COLO668 (cell line): ENCODE measurements around the gene CHST12.
"Not testable (repeated sequence)": the region's sequence is repeated elsewhere in the genome, so short reads cannot be mapped to it uniquely, and the experiment has no call there.

Experiments
- DNase-seq: peaks from one replicate; lab custom pipeline; 2025; ENCODE audit not compliant: unreplicated experiment; lab: John Stamatoyannopoulos, UW

The CHST12 gene

DNA sequence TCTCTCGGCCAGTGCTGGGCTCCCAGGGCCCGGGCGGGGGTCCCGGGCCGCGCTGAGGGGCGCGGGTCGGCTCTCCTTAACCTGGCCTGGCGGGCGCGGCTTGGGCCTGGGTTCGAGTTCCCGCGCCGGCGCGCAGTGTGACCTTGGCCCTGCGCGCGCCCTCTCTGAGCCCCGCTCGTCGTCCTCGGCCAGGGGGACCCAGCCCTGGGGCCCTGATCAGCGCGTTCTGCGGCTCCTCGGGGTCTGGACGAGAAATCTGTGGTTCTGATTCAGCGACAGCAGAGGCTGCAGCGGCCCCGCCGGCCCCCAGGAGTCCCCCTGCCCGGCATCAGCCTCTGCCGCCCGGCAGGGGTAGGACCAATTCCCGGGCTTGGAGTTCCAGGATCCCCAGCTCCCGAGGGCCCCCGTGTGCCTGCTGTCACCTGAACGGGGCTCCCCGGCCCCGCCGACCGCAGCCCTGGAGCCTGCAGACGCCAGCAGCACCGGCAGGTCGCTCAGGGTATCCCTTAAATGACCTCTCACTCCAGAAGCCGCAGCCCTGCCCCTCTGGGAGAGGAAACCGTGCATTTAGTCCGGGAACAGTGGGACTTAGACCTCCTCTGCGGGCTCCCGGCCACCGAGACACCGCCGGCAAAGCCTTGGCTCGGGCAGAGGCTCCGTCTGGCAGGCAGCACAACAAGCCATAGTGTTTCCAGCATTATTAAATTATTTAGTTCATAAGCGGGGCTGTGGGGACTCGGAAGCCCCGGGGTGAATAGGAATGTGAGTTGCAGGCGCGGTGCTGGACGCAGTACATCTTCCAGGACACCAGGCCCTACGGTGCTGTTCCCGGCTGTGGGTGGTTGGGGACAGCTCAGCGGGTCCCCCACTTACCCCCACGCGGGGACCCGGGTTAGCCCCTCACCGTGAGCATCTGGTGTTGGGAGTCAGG, 572 bp downstream of the CHST12 start:
- DNase-seq: peak; percentile 69

GRCh38 chr7:2404714-2405119, 1.3 kb downstream of the CHST12 start:
- no peak for DNase-seq

DNA sequence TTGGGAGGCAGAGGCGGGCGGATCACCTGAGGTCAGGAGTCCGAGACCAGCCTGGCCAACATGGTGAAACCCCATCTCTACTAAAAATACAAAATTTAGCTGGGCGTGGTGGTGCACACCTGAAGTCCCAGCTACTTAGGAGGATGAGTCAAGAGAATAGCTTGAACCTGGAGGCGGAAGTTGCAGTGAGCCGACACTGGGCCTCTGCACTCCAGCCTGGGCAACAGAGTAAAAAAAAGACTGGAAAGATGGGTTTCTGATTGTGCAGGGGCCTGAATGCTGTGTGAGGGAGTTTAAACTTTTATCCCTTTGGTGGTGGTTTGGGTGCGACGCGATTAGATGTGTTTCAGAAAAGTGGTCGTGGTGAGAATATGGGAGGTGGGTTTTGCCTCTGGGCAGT, 1.8 kb downstream of the CHST12 start:
- no peak for DNase-seq

GRCh38 chr7:2405601-2406345, 2.4 kb downstream of the CHST12 start:
- DNase-seq: no peak

DNA sequence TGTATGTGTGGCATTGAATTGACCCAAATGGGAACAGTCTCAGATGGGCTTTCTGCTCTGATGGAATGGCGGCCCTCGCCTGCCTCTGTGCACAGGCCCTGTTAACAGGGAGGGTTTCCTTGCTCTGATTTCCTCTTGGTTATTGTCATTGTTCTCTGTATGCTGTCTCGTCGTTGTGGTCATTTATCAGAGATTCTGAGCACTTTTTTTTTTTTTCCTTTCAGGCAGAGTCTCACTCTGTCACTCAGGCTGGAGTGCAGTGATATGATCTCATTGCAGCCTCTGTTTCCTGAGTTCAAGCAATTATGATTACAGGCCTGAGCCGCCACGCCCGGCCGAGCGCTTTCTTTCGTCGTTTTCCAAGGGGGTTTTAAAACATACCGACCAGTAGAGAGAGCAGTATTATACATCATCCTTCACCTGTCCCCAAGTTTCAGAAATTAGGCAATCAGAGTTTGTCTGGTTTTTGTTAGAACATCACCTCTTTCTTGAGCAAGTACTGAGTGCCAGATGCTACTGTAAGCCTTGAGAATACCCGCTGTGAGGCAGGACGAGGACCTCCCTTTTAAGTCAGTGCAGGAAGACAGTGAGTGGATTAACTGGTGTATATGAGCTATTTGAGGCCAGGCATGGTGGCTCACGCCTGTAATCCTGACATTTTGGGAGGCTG, 6.5 kb downstream of the CHST12 start:
- DNase-seq: no peak

- no peak for DNase-seq
Measured at GRCh38 chr7:2411049-2411448, 7.6 kb downstream of the CHST12 start.

DNA sequence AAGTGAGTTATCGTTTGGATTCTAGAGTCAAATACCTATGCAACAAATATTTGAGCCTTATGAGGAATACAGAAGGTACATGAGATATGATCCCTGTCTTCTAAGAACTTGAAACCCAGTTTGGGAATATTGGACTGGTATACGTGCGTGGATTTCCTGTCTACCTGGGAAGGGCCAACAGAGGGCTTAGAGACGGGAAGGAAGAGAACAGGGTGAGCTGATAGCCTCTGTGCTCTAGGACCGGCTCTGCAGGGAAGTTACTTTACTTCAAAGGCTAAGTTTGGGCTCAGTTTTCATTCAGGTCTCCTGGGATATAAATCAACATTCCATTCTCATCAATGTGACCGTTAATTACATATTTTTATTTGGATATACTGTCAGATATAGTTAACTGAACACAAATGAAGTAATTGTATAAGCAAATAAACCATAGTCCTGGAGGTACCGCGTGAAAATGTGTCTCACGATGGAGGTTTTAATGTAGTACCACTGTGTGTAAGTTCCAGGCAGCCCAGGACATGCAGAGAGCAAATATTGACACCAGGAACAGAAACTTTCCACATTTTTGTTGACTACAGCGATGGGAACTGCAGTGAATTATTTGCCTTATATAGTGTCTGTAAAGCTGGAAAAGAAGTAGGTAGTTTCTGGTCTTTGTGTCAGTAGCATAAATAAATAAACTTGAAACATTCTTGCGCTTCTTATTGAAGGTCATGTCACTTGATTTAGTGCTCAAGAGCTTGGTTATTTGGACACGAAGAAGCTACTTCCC, 8.6 kb downstream of the CHST12 start:
- no peak for DNase-seq

DNA sequence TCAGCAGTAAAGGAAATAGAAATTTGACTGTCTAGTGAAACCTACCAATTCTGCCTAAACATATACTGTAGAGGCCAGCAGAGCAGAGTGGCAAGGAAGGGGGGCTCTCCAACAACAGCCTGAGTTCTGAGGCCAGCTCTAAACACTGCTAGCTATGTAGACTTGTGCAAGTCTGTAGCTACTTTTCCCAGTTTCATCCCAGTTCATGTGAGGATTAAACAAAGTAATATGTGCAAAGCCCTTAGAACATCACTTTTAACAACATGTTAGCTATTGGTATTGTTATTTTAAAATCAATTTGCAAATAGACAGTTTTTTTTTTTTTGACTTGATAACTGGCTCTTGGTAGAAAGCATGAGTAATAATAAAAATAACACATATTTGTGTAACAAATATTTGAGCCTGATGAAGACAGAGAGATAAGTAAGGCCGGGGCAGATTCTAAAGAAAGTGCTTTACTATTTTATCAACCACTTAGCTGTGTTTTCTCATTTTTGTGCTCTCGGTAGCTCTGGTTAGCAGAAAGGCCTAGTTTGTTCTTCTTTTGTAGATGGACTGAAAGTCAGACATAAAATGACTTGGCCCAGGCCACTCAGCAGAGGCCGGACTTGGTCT, 9.3 kb downstream of the CHST12 start:
- DNase-seq: no peak

- no peak for DNase-seq
Measured at GRCh38 chr7:2416063-2416462, 12.7 kb downstream of the CHST12 start.

- no peak for DNase-seq
Measured at GRCh38 chr7:2416650-2417049, 13.2 kb downstream of the CHST12 start.

GRCh38 chr7:2417178-2417577, 13.8 kb downstream of the CHST12 start:
- not testable (repeated sequence) for DNase-seq

DNA sequence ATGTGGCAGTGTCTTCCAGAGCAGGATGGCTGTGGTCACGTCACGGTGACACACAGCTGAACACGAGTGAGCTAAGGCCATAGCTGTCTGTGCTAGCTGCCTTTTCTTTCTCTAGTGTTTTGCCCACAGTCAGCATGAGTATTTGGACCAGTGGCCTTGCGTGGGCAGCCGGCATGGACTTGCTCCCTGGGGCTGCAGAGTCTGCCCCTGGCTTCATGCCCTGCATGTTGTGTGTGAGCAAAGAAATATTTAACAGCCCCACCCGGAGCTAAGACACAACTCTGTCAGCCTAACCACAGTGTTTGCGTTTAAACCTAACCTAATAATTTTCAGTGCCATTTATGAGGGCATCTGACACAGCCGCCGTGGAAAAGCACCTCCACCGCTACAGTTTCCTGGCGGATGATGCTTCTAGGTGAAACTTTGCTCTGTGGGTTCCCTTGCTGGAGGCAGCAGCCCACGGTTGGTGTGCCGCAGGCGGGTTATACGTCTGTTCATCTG, 14.6 kb downstream of the CHST12 start:
- no peak for DNase-seq

GRCh38 chr7:2420216-2420933, 17.0 kb downstream of the CHST12 start:
- DNase-seq: no peak

- DNase-seq: no peak
Measured at GRCh38 chr7:2421943-2422310, 18.5 kb downstream of the CHST12 start.

DNA sequence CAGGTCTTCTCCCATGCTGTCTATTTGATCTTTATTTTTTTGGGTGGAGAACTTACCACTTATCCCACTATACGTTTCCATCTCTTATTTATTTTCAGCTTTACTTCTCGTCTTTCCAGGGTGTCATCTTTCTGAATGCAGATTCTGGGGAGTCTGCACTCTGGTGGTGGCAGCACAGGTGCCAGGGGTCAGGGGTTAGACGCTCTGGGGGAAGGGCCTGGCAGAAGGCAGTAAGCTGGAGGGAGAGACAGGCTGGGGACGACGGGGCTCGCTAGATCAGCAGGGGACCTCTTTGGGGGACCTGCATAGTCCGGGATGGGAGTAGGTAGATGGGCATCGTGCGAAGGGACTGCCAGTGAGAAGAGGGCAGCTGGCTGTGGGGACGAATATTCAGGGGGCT, 22.3 kb downstream of the CHST12 start:
- peak; percentile 81 for DNase-seq

GRCh38 chr7:2431260-2431867, 28.0 kb downstream of the CHST12 start:
- DNase-seq: peak; percentile 36

DNA sequence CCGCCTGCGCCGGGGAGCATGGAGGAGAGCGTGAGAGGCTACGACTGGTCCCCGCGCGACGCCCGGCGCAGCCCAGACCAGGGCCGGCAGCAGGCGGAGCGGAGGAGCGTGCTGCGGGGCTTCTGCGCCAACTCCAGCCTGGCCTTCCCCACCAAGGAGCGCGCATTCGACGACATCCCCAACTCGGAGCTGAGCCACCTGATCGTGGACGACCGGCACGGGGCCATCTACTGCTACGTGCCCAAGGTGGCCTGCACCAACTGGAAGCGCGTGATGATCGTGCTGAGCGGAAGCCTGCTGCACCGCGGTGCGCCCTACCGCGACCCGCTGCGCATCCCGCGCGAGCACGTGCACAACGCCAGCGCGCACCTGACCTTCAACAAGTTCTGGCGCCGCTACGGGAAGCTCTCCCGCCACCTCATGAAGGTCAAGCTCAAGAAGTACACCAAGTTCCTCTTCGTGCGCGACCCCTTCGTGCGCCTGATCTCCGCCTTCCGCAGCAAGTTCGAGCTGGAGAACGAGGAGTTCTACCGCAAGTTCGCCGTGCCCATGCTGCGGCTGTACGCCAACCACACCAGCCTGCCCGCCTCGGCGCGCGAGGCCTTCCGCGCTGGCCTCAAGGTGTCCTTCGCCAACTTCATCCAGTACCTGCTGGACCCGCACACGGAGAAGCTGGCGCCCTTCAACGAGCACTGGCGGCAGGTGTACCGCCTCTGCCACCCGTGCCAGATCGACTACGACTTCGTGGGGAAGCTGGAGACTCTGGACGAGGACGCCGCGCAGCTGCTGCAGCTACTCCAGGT, 29.7 kb downstream of the CHST12 start:
- no peak for DNase-seq
